CD8-positive, alpha-beta memory T cell (primary cell): ENCODE measurements around the gene DENND1A. TPM values are rescaled to one million over a fixed set of nuclear protein-coding genes. Genes with fewer than 3 reads are reported as not detected.
A peak's percentile ranks its signal among the peaks of the same experiment; 100 is the strongest.

Experiments used
- CTCF ChIA-PET: fragments of 350-600 bp; sonication (Branson Sonifier 250); formaldehyde crosslinking; loops from one replicate; lab custom pipeline; 2021; ENCODE audit warnings: antibody characterized with exemption; lab: Charles Lee
- POLR2A ChIA-PET: fragments of 350-600 bp; sonication (Branson Sonifier 250); formaldehyde crosslinking; loops from one replicate; lab custom pipeline; 2021; ENCODE audit warnings: antibody characterized with exemption; lab: Charles Lee
- DNase-seq, 5 donors: peaks; one replicate each; pipeline versions ENCODE4 v3.0.0 to v3.0.0-alpha.2; 2020 to 2022; ENCODE audit warnings: mixed read lengths in 1 of 5
- H3K27ac ChIP-seq: one replicate; pipeline ENCODE4 v1.7.0; 2013; ENCODE audit warnings: low read depth, mild to moderate bottlenecking, low read length, moderate library complexity
- H3K27me3 ChIP-seq: 2 replicates; pipeline ENCODE4 v1.7.0; 2013; ENCODE audit warnings: low read length, mild to moderate bottlenecking; ENCODE audit not compliant: insufficient read depth, poor library complexity, severe bottlenecking
- H3K36me3 ChIP-seq: 2 replicates; pipeline ENCODE4 v1.7.0; 2013; ENCODE audit warnings: mild to moderate bottlenecking, low read length, moderate library complexity; ENCODE audit not compliant: insufficient read depth
- H3K4me1 ChIP-seq: 2 replicates; pipeline ENCODE4 v1.7.0; 2013; ENCODE audit warnings: mild to moderate bottlenecking, low read length, moderate library complexity; ENCODE audit not compliant: insufficient read depth
- H3K4me3 ChIP-seq: 2 replicates; pipeline ENCODE4 v1.7.0; 2013; ENCODE audit warnings: mild to moderate bottlenecking, low read length
- H3K9me3 ChIP-seq: 2 replicates; pipeline ENCODE4 v1.7.0; 2013; ENCODE audit warnings: mild to moderate bottlenecking, low read length
- H3K27ac Mint-ChIP-seq, 8 donors: one replicate each; pipeline ENCODE4 v1.8.0; 2020 to 2021; ENCODE audit warnings: mixed read lengths in 8 of 8, mild to moderate bottlenecking in 6 of 8, inconsistent platforms in 3 of 8, moderate library complexity in 3 of 8
- H3K27me3 Mint-ChIP-seq, 2 donors: one replicate each; pipeline ENCODE4 v1.8.0; 2020 to 2021; ENCODE audit warnings: mixed read lengths in 2 of 2, mild to moderate bottlenecking in 1 of 2, moderate library complexity in 1 of 2
- H3K36me3 Mint-ChIP-seq, 3 donors: one replicate each; pipeline ENCODE4 v1.8.0; 2020 to 2021; ENCODE audit warnings: mixed read lengths in 3 of 3, inconsistent platforms in 1 of 3, mild to moderate bottlenecking in 1 of 3
- H3K4me1 Mint-ChIP-seq, 3 donors: one replicate each; pipeline ENCODE4 v1.8.0; 2020 to 2021; ENCODE audit warnings: mixed read lengths in 3 of 3, inconsistent platforms in 1 of 3, mild to moderate bottlenecking in 1 of 3
- H3K4me3 Mint-ChIP-seq, 7 donors: one replicate each; pipeline ENCODE4 v1.8.0; 2020 to 2021; ENCODE audit warnings: mixed read lengths in 7 of 7, mild to moderate bottlenecking in 6 of 7, moderate library complexity in 4 of 7, inconsistent platforms in 2 of 7
- H3K9me3 Mint-ChIP-seq, 5 donors: one replicate each; pipeline ENCODE4 v1.8.0; 2020 to 2022; ENCODE audit warnings: mixed read lengths in 5 of 5, mild to moderate bottlenecking in 3 of 5, moderate library complexity in 2 of 5, inconsistent platforms in 1 of 5
- polyA plus RNA-seq: library from polyadenylated mRNA; unstranded; fragments of 300-500 nt; fragmentation: Illumina TruSeq; gene quantifications from one replicate; pipeline ENCODE4 v1.2.3, GENCODE V29; 2021
- total RNA-seq, 2 experiments: library from RNA; stranded (reverse); gene quantifications; one replicate each; pipeline ENCODE4 v1.2.3, GENCODE V29; 2021

The DENND1A gene
- total and polyA plus RNA-seq, 3 experiments from 2014 or later, result 7.2 to 15.1 (median 15.0) TPM

DNA sequence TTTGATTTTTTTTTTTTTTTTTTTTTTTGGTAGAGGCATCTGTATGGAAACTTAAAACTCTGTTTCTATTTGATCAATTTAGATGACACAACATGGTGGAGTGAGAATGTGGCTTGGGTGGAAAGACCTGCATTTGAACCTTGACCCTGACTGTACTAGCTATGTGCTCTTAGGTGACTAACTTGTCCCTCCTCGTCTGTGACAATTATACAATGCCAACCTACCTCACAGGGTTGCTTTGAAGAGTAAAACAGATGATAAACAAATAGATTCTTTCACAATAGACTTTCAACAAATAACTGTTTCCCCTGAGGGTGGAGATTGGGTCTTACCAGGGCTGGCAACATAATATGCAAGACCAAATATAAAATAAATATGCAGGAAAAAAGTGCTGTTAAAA is 464.6 kb downstream of the DENND1A start:
- H3K36me3 Mint-ChIP-seq, result peaks cover 3 to 5% (median 4%) of the 10 kb centered on the region in 3 donors
- Histone ChIP-seq H3K27ac (no peak overlapping the region), H3K4me1 (no peaks in the 10 kb centered on the region), H3K36me3 (no peaks in the 10 kb centered on the region), H3K27me3 (no peaks in the 10 kb centered on the region), H3K9me3 (no peaks in the 10 kb centered on the region), H3K4me3 (no peak overlapping the region)
- no peaks in the 10 kb centered on the region for H3K9me3 Mint-ChIP-seq
- ChIA-PET POLR2A (no interaction called here), CTCF (no interaction called here)
- H3K27me3 Mint-ChIP-seq, result no peaks in the 10 kb centered on the region
- no peak overlapping the region for H3K4me3 Mint-ChIP-seq
- no peak overlapping the region for H3K27ac Mint-ChIP-seq
- no peak for DNase-seq
- no peaks in the 10 kb centered on the region for H3K4me1 Mint-ChIP-seq

DNA sequence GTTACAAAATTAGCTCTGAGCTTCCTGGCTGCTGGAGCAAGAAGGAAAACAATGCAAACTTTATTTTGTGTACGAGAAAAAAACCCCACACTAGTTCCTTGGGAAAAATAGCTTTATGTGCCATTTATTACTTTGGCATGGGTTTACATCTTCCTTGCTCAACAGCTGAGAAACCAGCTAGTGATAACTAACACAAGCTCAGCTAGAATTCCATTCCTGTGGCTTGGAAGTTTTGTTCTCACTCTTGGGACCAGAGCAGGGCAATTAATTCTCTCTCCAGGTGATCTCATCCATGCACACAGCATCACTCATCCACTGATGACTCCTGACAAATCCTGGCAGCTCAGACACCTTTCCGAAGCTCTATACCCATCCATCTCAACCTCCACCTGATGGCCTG is 469.8 kb downstream of the DENND1A start:
- peaks cover 4 to 21% (median 10%) of the 10 kb centered on the region in 3 donors for H3K36me3 Mint-ChIP-seq
- Histone ChIP-seq H3K9me3 (no peaks in the 10 kb centered on the region), H3K36me3 (no peaks in the 10 kb centered on the region), H3K4me3 (no peak overlapping the region), H3K27me3 (no peaks in the 10 kb centered on the region), H3K4me1 (no peaks in the 10 kb centered on the region), H3K27ac (no peak overlapping the region)
- ChIA-PET CTCF (no interaction called here), POLR2A (no interaction called here)
- H3K9me3 Mint-ChIP-seq, result no peaks in the 10 kb centered on the region
- peak overlapping the region in 1 of 8 donors; percentile 47 for H3K27ac Mint-ChIP-seq
- no peak for DNase-seq
- no peak overlapping the region for H3K4me3 Mint-ChIP-seq
- H3K4me1 Mint-ChIP-seq, result no peaks in the 10 kb centered on the region
- no peaks in the 10 kb centered on the region for H3K27me3 Mint-ChIP-seq

DNA sequence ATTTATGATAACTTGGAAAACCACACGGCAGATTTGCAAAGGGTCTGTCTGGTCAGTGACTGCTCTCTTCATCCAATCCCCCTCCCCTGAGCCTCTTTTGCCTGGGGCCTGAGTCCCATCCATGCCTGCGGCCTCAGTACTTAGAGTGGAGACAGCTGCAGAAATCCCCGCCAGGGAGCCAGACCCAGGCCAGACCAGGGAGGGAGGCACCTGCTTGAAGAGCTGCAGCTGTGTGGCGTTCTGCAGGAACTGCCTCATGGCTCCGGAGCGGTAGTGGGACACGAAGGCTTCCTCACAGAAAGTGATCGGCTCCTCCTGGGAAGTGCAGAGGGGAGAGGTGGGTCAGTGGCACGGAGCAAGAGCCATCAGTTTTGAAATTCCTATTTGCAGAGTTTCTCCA is 472.3 kb downstream of the DENND1A start:
- no peak overlapping the region for H3K4me3 Mint-ChIP-seq
- H3K4me1 ChIP-seq, result no peaks in the 10 kb centered on the region
- H3K36me3 Mint-ChIP-seq, result peaks cover 0 to 31% (median 9%) of the 10 kb centered on the region in 3 donors
- no peaks in the 10 kb centered on the region for H3K4me1 Mint-ChIP-seq
- H3K4me3 ChIP-seq, result no peak overlapping the region
- no peaks in the 10 kb centered on the region for H3K27me3 Mint-ChIP-seq
- POLR2A ChIA-PET, result no interaction called here
- H3K9me3 Mint-ChIP-seq, result no peaks in the 10 kb centered on the region
- H3K9me3 ChIP-seq, result no peaks in the 10 kb centered on the region
- DNase-seq, result no peak
- H3K27me3 ChIP-seq, result no peaks in the 10 kb centered on the region
- CTCF ChIA-PET, result no interaction called here
- H3K36me3 ChIP-seq, result no peaks in the 10 kb centered on the region
- no peak overlapping the region for H3K27ac ChIP-seq
- H3K27ac Mint-ChIP-seq, result peak overlapping the region in 1 of 8 donors; percentile 34

- H3K4me3 ChIP-seq, result no peak overlapping the region
- H3K9me3 ChIP-seq, result no peaks in the 10 kb centered on the region
- H3K36me3 Mint-ChIP-seq, result peaks cover 0 to 43% (median 14%) of the 10 kb centered on the region in 3 donors
- H3K27ac Mint-ChIP-seq, result no peak overlapping the region
- DNase-seq, result no peak
- H3K27ac ChIP-seq, result no peak overlapping the region
- no peaks in the 10 kb centered on the region for H3K9me3 Mint-ChIP-seq
- no peaks in the 10 kb centered on the region for H3K27me3 ChIP-seq
- ChIA-PET CTCF (no interaction called here), POLR2A (no interaction called here)
- H3K27me3 Mint-ChIP-seq, result no peaks in the 10 kb centered on the region
- H3K4me3 Mint-ChIP-seq, result no peak overlapping the region
- H3K36me3 ChIP-seq, result no peaks in the 10 kb centered on the region
- H3K4me1 Mint-ChIP-seq, result no peaks in the 10 kb centered on the region
- no peaks in the 10 kb centered on the region for H3K4me1 ChIP-seq
These were observed 473.9 kb downstream of the DENND1A start for GRCh38 chr9:123456011-123456410.

DNA sequence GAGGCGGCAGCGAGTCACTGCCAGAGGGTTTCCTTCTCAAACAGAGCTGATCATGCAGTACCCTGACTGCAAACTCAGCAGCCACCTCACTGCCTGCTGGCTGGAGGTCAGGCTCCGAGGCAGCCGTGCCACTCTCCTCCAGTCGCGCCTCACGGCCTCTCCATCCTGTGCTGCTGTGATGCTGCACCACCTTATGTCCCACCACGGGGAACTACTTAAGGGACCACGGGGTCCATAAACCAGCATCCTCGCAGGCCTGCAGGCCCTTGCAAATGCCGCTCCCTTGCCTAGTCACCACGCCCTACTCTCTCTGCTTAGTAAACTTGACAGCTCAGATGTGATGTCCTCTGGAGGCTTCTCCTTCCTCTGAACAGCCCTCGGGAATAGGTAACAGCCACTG is 474.7 kb downstream of the DENND1A start:
- no peaks in the 10 kb centered on the region for H3K27me3 Mint-ChIP-seq
- no peak for DNase-seq
- H3K27me3 ChIP-seq, result no peaks in the 10 kb centered on the region
- H3K4me1 Mint-ChIP-seq, result no peaks in the 10 kb centered on the region
- H3K27ac ChIP-seq, result no peak overlapping the region
- H3K4me1 ChIP-seq, result no peaks in the 10 kb centered on the region
- peak overlapping the region in 1 of 8 donors; percentile 61 for H3K27ac Mint-ChIP-seq
- no peak overlapping the region for H3K4me3 ChIP-seq
- no peaks in the 10 kb centered on the region for H3K9me3 ChIP-seq
- ChIA-PET POLR2A (no interaction called here), CTCF (no interaction called here)
- H3K36me3 Mint-ChIP-seq, result peaks cover 0 to 50% (median 17%) of the 10 kb centered on the region in 3 donors
- H3K4me3 Mint-ChIP-seq, result no peak overlapping the region
- no peaks in the 10 kb centered on the region for H3K9me3 Mint-ChIP-seq
- no peaks in the 10 kb centered on the region for H3K36me3 ChIP-seq

- Mint-ChIP-seq H3K27ac (no peak overlapping the region), H3K27me3 (no peaks in the 10 kb centered on the region), H3K4me3 (no peak overlapping the region), H3K9me3 (no peaks in the 10 kb centered on the region), H3K4me1 (no peaks in the 10 kb centered on the region), H3K36me3 (peaks cover 0 to 54% (median 19%) of the 10 kb centered on the region in 3 donors)
- Histone ChIP-seq H3K27ac (no peak overlapping the region), H3K4me3 (no peak overlapping the region), H3K27me3 (no peaks in the 10 kb centered on the region), H3K9me3 (no peaks in the 10 kb centered on the region), H3K4me1 (no peaks in the 10 kb centered on the region), H3K36me3 (no peaks in the 10 kb centered on the region)
- POLR2A ChIA-PET, result no interaction called here
- CTCF ChIA-PET, result no interaction called here
- no peak for DNase-seq
These were observed 475.6 kb downstream of the DENND1A start for GRCh38 chr9:123454361-123454760.

GRCh38 chr9:123453831-123454321 is 476.1 kb downstream of the DENND1A start:
- peaks cover 0 to 54% (median 19%) of the 10 kb centered on the region in 3 donors for H3K36me3 Mint-ChIP-seq
- POLR2A ChIA-PET, result no interaction called here
- Histone ChIP-seq H3K9me3 (no peaks in the 10 kb centered on the region), H3K27me3 (no peaks in the 10 kb centered on the region), H3K4me3 (no peak overlapping the region), H3K27ac (no peak overlapping the region), H3K36me3 (no peaks in the 10 kb centered on the region), H3K4me1 (no peaks in the 10 kb centered on the region)
- DNase-seq, result no peak
- H3K4me1 Mint-ChIP-seq, result no peaks in the 10 kb centered on the region
- H3K9me3 Mint-ChIP-seq, result no peaks in the 10 kb centered on the region
- CTCF ChIA-PET, result no interaction called here
- no peak overlapping the region for H3K4me3 Mint-ChIP-seq
- H3K27me3 Mint-ChIP-seq, result no peaks in the 10 kb centered on the region
- no peak overlapping the region for H3K27ac Mint-ChIP-seq

DNA sequence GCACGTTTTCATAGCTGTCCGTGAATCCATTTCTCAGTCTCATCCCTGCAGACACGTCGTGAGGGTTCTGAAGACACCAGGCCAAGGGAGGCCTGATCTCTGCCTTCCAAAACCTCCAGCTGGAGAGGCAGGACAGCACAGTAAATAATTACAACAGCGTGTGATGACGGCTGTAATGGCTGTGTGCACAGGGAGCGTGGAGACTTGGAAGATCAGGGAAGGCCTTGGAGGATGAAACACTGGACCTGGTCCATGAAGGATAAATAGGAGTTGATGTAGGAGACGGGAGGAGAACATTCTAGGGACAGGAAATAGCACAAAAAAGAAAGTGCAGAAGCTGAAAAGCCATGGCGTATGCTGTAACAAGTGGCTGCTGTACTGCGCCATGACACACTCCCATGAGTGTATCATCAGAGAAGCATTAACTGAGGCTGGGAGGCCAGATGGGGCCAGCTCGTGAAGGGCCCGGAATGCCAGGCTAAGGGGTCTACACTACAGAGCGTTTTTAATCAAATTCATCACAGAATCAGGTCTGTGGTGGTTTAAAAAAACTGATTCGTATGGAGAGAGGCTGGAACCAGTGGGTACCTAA is 476.8 kb downstream of the DENND1A start:
- Mint-ChIP-seq H3K4me1 (no peaks in the 10 kb centered on the region), H3K36me3 (peaks cover 0 to 54% (median 19%) of the 10 kb centered on the region in 3 donors), H3K27ac (no peak overlapping the region), H3K9me3 (no peaks in the 10 kb centered on the region), H3K4me3 (no peak overlapping the region), H3K27me3 (no peaks in the 10 kb centered on the region)
- no peaks in the 10 kb centered on the region for H3K9me3 ChIP-seq
- no peak overlapping the region for H3K27ac ChIP-seq
- ChIA-PET POLR2A (no interaction called here), CTCF (no interaction called here)
- no peaks in the 10 kb centered on the region for H3K4me1 ChIP-seq
- no peaks in the 10 kb centered on the region for H3K27me3 ChIP-seq
- no peak for DNase-seq
- no peak overlapping the region for H3K4me3 ChIP-seq
- H3K36me3 ChIP-seq, result no peaks in the 10 kb centered on the region
